NOMO-1 treated with dmso at 0.1 percent for 144 hours (cell line): Measurements from ENCODE around the gene LSP1.
A peak's percentile ranks its signal among the peaks of the same experiment; 100 is the strongest.

Experiments used
- DNase-seq: peaks from one replicate; lab custom pipeline; 2025; ENCODE audit not compliant: unreplicated experiment; lab: John Stamatoyannopoulos, UW

The LSP1 gene

GRCh38 chr11:1888811-1889210 lies 35.9 kb downstream of the LSP1 start:
- no peak for DNase-seq

- DNase-seq: no peak
Measured at GRCh38 chr11:1889224-1889930, 36.5 kb downstream of the LSP1 start.

- DNase-seq: no peak
Measured at GRCh38 chr11:1889941-1890855, 37.3 kb downstream of the LSP1 start.

GRCh38 chr11:1890856-1891830 lies 38.3 kb downstream of the LSP1 start:
- no peak for DNase-seq

GRCh38 chr11:1891831-1892115 lies 38.9 kb downstream of the LSP1 start, which contains the start of gene PRR33:
PRR33 (minus strand) TSS chr11:1891895; CDS start chr11:1890584, 1,311 bp downstream.
- DNase-seq: no peak

- no peak for DNase-seq
Measured at GRCh38 chr11:1892116-1892515, 39.2 kb downstream of the LSP1 start.

- no peak for DNase-seq
Measured at GRCh38 chr11:1892558-1892957, 39.7 kb downstream of the LSP1 start.

- DNase-seq: no peak
Measured at GRCh38 chr11:1893581-1894359, 40.9 kb downstream of the LSP1 start.

- DNase-seq: no peak
Measured at GRCh38 chr11:1894759-1895158, 41.9 kb downstream of the LSP1 start.

GRCh38 chr11:1896468-1896867 lies 43.6 kb downstream of the LSP1 start:
- no peak for DNase-seq

- no peak for DNase-seq
Measured at GRCh38 chr11:1896923-1897322, 44.0 kb downstream of the LSP1 start.

- DNase-seq: no peak
Measured at GRCh38 chr11:1899090-1899489, 46.2 kb downstream of the LSP1 start.

GRCh38 chr11:1899686-1900085 lies 46.8 kb downstream of the LSP1 start:
- DNase-seq: no peak

- no peak for DNase-seq
Measured at GRCh38 chr11:1906181-1906580, 53.3 kb downstream of the LSP1 start.

- DNase-seq: no peak
Measured at GRCh38 chr11:1906611-1907423, 53.9 kb downstream of the LSP1 start.

- no peak for DNase-seq
Measured at GRCh38 chr11:1908618-1909017, 55.7 kb downstream of the LSP1 start.

- DNase-seq: no peak
Measured at GRCh38 chr11:1909524-1909923, 56.6 kb downstream of the LSP1 start.

GRCh38 chr11:1912289-1912878 lies 59.5 kb downstream of the LSP1 start:
- peak; percentile 30 for DNase-seq
